Ishikawa (cell line): ENCODE measurements around the gene ARL8B.

Experiments
- CEBPB ChIP-seq: IDR thresholded peaks from 2 replicates; pipeline ENCODE4 v1.6.1; 2012
- CREB1 ChIP-seq: IDR thresholded peaks from 2 replicates; pipeline ENCODE4 v1.6.1; 2012; ENCODE audit warnings: low read depth
- EGR1 ChIP-seq: IDR thresholded peaks from 2 replicates; pipeline ENCODE4 v1.6.1; 2012
- EP300 ChIP-seq: IDR thresholded peaks from 2 replicates; pipeline ENCODE4 v1.6.1; 2012; ENCODE audit warnings: borderline replicate concordance
- FOXM1 ChIP-seq: IDR thresholded peaks from 2 replicates; pipeline ENCODE4 v1.6.1; 2012; ENCODE audit warnings: low read depth, borderline replicate concordance
- NFIC ChIP-seq: IDR thresholded peaks from 2 replicates; pipeline ENCODE4 v1.6.1; 2012
- RAD21 ChIP-seq: IDR thresholded peaks from 2 replicates; pipeline ENCODE4 v1.6.1; 2012; ENCODE audit warnings: low read depth
- TAF1 ChIP-seq: IDR thresholded peaks from 2 replicates; pipeline ENCODE4 v1.6.1; 2012; ENCODE audit warnings: low read depth, mild to moderate bottlenecking
- TCF12 ChIP-seq: IDR thresholded peaks from 2 replicates; pipeline ENCODE4 v1.6.1; 2012; ENCODE audit warnings: low read depth
- TEAD4 ChIP-seq: IDR thresholded peaks from 2 replicates; pipeline ENCODE4 v1.6.1; 2012
- YY1 ChIP-seq: IDR thresholded peaks from 2 replicates; pipeline ENCODE4 v1.6.1; 2012; ENCODE audit warnings: low read depth
- ZBTB7A ChIP-seq: IDR thresholded peaks from 2 replicates; pipeline ENCODE4 v1.6.1; 2012; ENCODE audit warnings: low read depth
- TF ChIP-seq, protein P1 (sequence below): IDR thresholded peaks from 2 replicates; pipeline ENCODE4 v1.6.1; 2012; ENCODE audit warnings: low read depth, mild to moderate bottlenecking
- TF ChIP-seq, protein P2 (sequence below): IDR thresholded peaks from 2 replicates; pipeline ENCODE4 v1.6.1; 2012
- TF ChIP-seq, protein P3 (sequence below): IDR thresholded peaks from 2 replicates; pipeline ENCODE4 v1.6.1; 2012

The ARL8B gene

DNA sequence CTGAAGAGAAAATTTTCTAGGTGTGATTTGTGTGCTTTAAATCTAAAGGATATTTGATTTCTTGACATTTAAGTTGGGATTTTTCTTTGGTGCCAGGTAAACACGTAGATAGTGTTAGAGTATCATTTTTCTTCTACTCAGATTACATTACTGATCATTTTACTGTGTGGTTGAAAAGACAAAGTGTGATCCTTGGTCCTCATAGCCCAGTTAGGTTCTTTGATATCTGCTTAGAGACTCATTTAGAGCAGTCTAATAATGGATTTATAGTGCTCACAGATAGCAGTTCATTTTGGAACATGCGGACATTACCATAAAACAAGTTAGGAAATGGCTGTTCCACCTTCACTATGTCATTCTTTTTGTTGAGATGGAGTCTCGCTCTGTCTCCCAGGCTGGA is 12.4 kb downstream of the ARL8B start:
- TF ChIP-seq EGR1 (no peak), TAF1 (no peak), ZBTB7A (no peak), TCF12 (no peak), EP300 (no peak), CEBPB (no peak), FOXM1 (no peak), CREB1 (no peak), NFIC (no peak), RAD21 (no peak)
- TF ChIP-seq, protein P1, sequence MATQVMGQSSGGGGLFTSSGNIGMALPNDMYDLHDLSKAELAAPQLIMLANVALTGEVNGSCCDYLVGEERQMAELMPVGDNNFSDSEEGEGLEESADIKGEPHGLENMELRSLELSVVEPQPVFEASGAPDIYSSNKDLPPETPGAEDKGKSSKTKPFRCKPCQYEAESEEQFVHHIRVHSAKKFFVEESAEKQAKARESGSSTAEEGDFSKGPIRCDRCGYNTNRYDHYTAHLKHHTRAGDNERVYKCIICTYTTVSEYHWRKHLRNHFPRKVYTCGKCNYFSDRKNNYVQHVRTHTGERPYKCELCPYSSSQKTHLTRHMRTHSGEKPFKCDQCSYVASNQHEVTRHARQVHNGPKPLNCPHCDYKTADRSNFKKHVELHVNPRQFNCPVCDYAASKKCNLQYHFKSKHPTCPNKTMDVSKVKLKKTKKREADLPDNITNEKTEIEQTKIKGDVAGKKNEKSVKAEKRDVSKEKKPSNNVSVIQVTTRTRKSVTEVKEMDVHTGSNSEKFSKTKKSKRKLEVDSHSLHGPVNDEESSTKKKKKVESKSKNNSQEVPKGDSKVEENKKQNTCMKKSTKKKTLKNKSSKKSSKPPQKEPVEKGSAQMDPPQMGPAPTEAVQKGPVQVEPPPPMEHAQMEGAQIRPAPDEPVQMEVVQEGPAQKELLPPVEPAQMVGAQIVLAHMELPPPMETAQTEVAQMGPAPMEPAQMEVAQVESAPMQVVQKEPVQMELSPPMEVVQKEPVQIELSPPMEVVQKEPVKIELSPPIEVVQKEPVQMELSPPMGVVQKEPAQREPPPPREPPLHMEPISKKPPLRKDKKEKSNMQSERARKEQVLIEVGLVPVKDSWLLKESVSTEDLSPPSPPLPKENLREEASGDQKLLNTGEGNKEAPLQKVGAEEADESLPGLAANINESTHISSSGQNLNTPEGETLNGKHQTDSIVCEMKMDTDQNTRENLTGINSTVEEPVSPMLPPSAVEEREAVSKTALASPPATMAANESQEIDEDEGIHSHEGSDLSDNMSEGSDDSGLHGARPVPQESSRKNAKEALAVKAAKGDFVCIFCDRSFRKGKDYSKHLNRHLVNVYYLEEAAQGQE: no peak
- TF ChIP-seq, protein P2, sequence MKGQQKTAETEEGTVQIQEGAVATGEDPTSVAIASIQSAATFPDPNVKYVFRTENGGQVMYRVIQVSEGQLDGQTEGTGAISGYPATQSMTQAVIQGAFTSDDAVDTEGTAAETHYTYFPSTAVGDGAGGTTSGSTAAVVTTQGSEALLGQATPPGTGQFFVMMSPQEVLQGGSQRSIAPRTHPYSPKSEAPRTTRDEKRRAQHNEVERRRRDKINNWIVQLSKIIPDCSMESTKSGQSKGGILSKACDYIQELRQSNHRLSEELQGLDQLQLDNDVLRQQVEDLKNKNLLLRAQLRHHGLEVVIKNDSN: no peak

DNA sequence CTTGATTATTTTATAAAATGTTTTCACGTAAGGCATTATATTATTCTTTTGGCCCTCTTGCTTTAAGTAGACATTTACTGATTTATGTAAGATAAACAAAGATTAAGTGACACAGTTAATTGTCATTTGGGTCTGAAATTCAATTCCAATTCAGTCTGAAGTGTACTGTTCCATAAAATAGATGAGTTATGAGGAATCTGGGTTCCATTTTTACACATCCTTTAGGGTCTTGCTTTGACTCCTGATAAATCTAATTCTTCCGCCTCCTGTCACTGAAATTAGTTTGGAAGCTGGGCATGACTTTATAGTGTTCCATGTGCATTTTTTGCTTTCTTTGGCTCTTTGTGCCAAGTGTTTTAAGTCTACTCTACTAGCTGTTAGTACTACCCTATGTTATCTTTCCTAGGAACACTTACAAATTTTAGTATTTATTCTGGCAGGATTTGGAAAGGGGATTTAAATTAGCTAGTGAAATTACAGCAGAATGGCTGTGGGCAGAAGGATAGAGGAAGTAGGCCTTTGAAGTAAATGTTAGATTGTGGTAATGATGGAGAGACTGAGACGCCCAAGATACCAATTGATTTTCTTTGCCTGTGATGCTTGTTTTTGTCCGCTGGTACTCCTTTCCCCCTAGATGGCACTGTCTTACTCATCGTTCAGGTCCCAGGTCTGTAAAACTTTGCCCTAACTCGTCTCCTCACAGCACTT is 14.3 kb downstream of the ARL8B start:
- TF ChIP-seq CEBPB: no peak
- TF ChIP-seq YY1: no peak
- TF ChIP-seq CREB1: no peak
- TF ChIP-seq FOXM1: no peak
- no peak for TF ChIP-seq EGR1
- TF ChIP-seq TCF12: no peak
- no peak for TF ChIP-seq TAF1
- no peak for TF ChIP-seq TEAD4
- TF ChIP-seq ZBTB7A: no peak
- TF ChIP-seq NFIC: no peak

DNA sequence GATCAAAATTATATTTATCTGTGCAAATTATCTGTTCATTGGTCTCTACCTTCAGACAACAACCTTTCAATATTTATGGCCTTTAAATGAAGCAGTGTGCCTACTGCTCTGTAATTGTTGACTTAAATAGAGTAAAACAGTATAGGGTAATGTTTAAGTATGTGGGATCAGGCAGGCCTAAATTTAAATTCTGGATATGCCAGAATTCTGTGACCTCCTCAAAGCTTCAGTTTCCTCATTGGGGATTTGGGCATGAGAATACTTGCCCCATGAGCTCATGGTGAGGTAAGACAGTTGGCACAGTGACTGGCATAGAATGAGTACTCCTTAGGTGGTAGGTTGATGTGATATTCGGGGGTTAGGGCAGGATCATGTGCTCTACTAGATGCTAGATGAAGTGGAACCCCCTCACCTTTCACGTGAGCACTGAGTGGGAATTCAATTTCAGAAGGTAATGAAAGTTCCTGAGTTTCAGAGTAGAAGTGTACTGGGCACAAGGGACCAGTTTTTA is 14.9 kb downstream of the ARL8B start:
- TF ChIP-seq NFIC: no peak

DNA sequence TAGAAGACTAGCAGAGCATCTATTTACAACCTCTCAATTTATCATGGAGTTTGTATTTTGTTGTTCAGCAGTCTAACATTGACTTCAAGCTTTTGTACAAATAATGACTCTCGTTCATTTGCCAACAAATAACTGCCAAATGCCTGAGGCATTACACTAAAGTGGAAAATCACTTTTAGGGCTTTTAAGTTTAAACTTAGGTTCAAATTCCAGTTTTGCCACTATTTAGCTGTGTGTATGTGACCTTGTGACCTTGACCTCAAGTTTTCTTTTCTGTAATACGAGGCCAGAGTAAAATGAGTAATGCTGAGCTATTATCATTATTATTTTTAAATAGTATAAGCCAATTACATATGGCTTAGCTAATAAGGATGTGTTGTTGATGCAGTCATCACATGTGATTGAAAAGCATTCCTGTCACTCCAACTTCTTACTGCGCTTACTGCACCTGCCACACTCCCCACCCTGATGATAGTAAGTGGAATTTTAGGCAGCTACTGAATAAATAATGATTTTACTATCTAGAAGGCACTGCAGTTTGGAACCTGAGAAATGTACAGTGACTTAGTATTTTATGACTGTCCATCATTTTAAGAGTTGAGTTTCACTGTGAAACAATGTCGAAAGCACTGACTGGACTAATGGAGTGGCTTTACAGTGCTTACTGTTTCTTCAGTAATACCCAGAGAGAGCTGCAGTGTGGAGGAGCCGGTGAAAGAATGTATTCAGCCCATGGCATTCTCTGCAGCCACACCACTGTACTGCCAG is 16.3 kb downstream of the ARL8B start:
- TF ChIP-seq EGR1: no peak
- TF ChIP-seq NFIC: no peak
- TF ChIP-seq TCF12: no peak
- TF ChIP-seq TAF1: no peak
- TF ChIP-seq, protein P1: no peak
- no peak for TF ChIP-seq CREB1
- TF ChIP-seq RAD21: no peak
- TF ChIP-seq CEBPB: no peak
- TF ChIP-seq FOXM1: no peak
- TF ChIP-seq, protein P2: no peak
- TF ChIP-seq, protein P3, sequence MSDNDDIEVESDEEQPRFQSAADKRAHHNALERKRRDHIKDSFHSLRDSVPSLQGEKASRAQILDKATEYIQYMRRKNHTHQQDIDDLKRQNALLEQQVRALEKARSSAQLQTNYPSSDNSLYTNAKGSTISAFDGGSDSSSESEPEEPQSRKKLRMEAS: no peak
- TF ChIP-seq EP300: no peak
- TF ChIP-seq TEAD4: no peak
- TF ChIP-seq ZBTB7A: no peak
- no peak for TF ChIP-seq YY1

DNA sequence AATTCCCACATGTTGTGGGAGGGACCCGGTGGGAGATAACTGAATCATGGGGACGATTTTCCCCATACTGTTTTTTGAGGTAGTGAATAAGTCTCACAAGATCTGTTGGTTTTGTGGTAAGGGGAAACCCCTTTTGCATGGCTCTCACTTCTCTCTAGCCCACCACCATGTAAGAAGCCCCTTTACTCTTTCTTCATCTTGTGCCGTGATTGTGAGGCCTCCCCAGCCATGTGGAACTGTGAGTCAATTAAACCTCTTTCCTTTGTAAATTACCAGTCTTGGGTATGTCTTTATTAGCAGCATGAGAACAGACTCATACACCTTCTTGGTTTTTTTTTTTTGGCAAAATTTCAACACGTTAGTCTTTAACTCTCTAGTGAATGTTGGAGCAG is 18.1 kb downstream of the ARL8B start:
- TF ChIP-seq NFIC: no peak
- TF ChIP-seq, protein P2: no peak

DNA sequence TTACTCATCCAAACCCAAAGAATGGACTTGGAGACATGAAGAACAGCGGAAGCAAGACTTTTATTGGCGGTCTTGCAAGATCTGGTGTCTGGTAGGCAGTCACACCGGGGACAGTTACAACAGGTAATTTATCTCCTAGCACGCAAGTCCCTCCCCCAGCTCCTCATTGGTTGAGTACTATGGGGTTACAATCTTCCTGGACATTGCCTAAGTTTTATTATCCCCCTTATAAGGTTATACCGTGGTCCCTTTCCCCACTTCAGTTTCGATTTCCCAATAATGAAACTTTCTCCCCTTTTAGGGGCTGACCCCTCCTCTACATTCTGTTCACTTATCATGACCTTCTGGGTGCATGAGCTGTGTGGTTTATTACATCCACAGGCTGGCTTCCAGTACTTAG is 18.7 kb downstream of the ARL8B start:
- no peak for TF ChIP-seq NFIC
- TF ChIP-seq EGR1: no peak
- TF ChIP-seq, protein P2: no peak
- no peak for TF ChIP-seq TCF12
